IMR-90 (cell line): ENCODE results near the gene RPS15. TPM values are rescaled to one million over a fixed set of nuclear protein-coding genes. Genes with fewer than 3 reads are reported as not detected.
A peak's percentile ranks its signal among the peaks of the same experiment; 100 is the strongest.

Experiments used
- ATAC-seq: fragments of 200-7000 bp; cut with Tn5 transposase; 2 replicates; pipeline ENCODE4 v1.9.1; 2020; ENCODE audit warnings: low read depth, mild to moderate bottlenecking, moderate library complexity
- BruUV-seq: library from RNA; stranded (reverse); fragments of 400-500 nt; replicated peaks from 2 replicates; lab custom pipeline; 2021; lab: Mats Ljungman, UMichigan
- CTCF ChIA-PET: fragments of 300-600 bp; formaldehyde crosslinking; extraction: SDS; loops from one replicate; lab custom pipeline; 2021; ENCODE audit warnings: antibody characterized with exemption; lab: Yijun Ruan, JAX
- POLR2A ChIA-PET: fragments of 300-600 bp; sonication (Branson Sonifier 250); formaldehyde crosslinking; loops from one replicate; lab custom pipeline; 2022; ENCODE audit warnings: antibody characterized with exemption; ENCODE audit not compliant: unreplicated experiment; lab: Charles Lee
- DNase-seq: peaks from one replicate; pipeline ENCODE4 v3.0.0; 2013
- H2AFZ ChIP-seq: replicated peaks from 2 replicates; pipeline ENCODE3; 2013; ENCODE audit warnings: low read length, mild to moderate bottlenecking; ENCODE audit not compliant: poor library complexity
- H2AK5ac ChIP-seq: 2 replicates; pipeline ENCODE4 v1.6.1; 2013; ENCODE audit warnings: low read depth, low read length, inconsistent platforms
- H2AK9ac ChIP-seq: replicated peaks from 2 replicates; pipeline ENCODE3; 2013; ENCODE audit warnings: mild to moderate bottlenecking, low read depth, low read length, moderate library complexity; ENCODE audit not compliant: poor library complexity
- H2BK120ac ChIP-seq: 2 replicates; pipeline ENCODE4 v1.6.1; 2013; ENCODE audit warnings: low read depth, low read length, inconsistent platforms
- H2BK15ac ChIP-seq: 3 replicates; pipeline ENCODE4 v1.6.1; 2013; ENCODE audit warnings: low read depth, low read length, inconsistent platforms
- H2BK20ac ChIP-seq: 2 replicates; pipeline ENCODE4 v1.6.1; 2013; ENCODE audit warnings: low read depth, mild to moderate bottlenecking, inconsistent platforms, low read length, moderate library complexity
- H2BK5ac ChIP-seq: 2 replicates; pipeline ENCODE4 v1.6.1; 2013; ENCODE audit warnings: mild to moderate bottlenecking, low read depth, low read length, inconsistent platforms; ENCODE audit not compliant: poor library complexity, severe bottlenecking
- H3K14ac ChIP-seq: replicated peaks from 2 replicates; pipeline ENCODE4 v1.6.1; 2013; ENCODE audit warnings: low read depth, low read length, inconsistent platforms
- H3K18ac ChIP-seq: 2 replicates; pipeline ENCODE4 v1.6.1; 2013; ENCODE audit warnings: low read depth, low read length, control low read depth
- H3K23ac ChIP-seq: 2 replicates; pipeline ENCODE4 v1.6.1; 2013; ENCODE audit warnings: low read depth, low read length, inconsistent platforms
- H3K27ac ChIP-seq: 2 replicates; pipeline ENCODE4 v1.5.1; 2013; ENCODE audit warnings: mild to moderate bottlenecking, control low read depth, low read length; ENCODE audit not compliant: insufficient read depth
- H3K27me3 ChIP-seq: 2 replicates; pipeline ENCODE4 v1.6.1; 2013; ENCODE audit warnings: low read length; ENCODE audit not compliant: control insufficient read depth, insufficient read depth
- H3K36me3 ChIP-seq: 2 replicates; pipeline ENCODE4 v1.6.1; 2013; ENCODE audit warnings: low read length, mixed read lengths; ENCODE audit not compliant: control insufficient read depth, insufficient read depth
- H3K4ac ChIP-seq: 2 replicates; pipeline ENCODE4 v1.6.1; 2013; ENCODE audit warnings: low read depth, low read length, inconsistent platforms
- H3K4me1 ChIP-seq: 2 replicates; pipeline ENCODE4 v1.6.1; 2013; ENCODE audit warnings: low read length, mixed read lengths; ENCODE audit not compliant: control insufficient read depth, insufficient read depth
- H3K4me2 ChIP-seq: 2 replicates; pipeline ENCODE4 v1.6.1; 2013; ENCODE audit warnings: low read depth, mild to moderate bottlenecking, control low read depth, low read length, moderate library complexity
- H3K4me3 ChIP-seq: 2 replicates; pipeline ENCODE4 v1.5.1; 2013; ENCODE audit warnings: low read depth, mild to moderate bottlenecking, control low read depth, low read length, moderate library complexity; ENCODE audit not compliant: insufficient read depth
- H3K56ac ChIP-seq: 2 replicates; pipeline ENCODE4 v1.6.1; 2013; ENCODE audit warnings: low read length, inconsistent platforms; ENCODE audit not compliant: insufficient read depth; ENCODE audit errors: extremely low read depth
- H3K79me1 ChIP-seq, 2 experiments: 2 replicates each; pipeline ENCODE4 v1.6.1; 2013; ENCODE audit warnings: low read length in 2 of 2, inconsistent platforms in 1 of 2, low read depth in 1 of 2
- H3K9ac ChIP-seq: 2 replicates; pipeline ENCODE4 v1.6.1; 2013; ENCODE audit warnings: low read depth, low read length, control low read depth
- H3K9me1 ChIP-seq: 2 replicates; pipeline ENCODE4 v1.6.1; 2013; ENCODE audit warnings: low read length, inconsistent platforms; ENCODE audit not compliant: insufficient read depth
- H3K9me3 ChIP-seq: 2 replicates; pipeline ENCODE4 v1.6.1; 2013; ENCODE audit warnings: low read length; ENCODE audit not compliant: control insufficient read depth, insufficient read depth
- H4K20me1 ChIP-seq: 2 replicates; pipeline ENCODE4 v1.6.1; 2013; ENCODE audit warnings: low read length, inconsistent platforms; ENCODE audit not compliant: insufficient read depth
- H4K5ac ChIP-seq: 2 replicates; pipeline ENCODE4 v1.6.1; 2013; ENCODE audit warnings: mild to moderate bottlenecking, low read depth, low read length, control low read depth
- H4K8ac ChIP-seq, 2 experiments: 2 replicates each; pipeline ENCODE4 v1.6.1; 2013; ENCODE audit warnings: low read depth in 2 of 2, low read length in 2 of 2, control low read depth in 1 of 2, inconsistent platforms in 1 of 2
- H4K91ac ChIP-seq: 2 replicates; pipeline ENCODE4 v1.6.1; 2013; ENCODE audit warnings: low read depth, low read length, inconsistent platforms; ENCODE audit not compliant: insufficient read depth
- CHD1 ChIP-seq: IDR thresholded peaks from 2 replicates; pipeline ENCODE4 v1.6.1; 2012; ENCODE audit warnings: low read depth, low read length, improper control_type of control experiment
- SMC3 ChIP-seq: fragments of 150-350 bp; IDR thresholded peaks from 2 replicates; pipeline ENCODE4 v1.6.1; 2016; ENCODE audit warnings: low read depth, mild to moderate bottlenecking, antibody characterized with exemption, low read length, moderate library complexity
- WGBS, 2 experiments: methylation state at CpG; one replicate each; pipeline versions ENCODE4 v1.1.5 to v1.1.7; 2013; ENCODE audit warnings: missing lambda C conversion rate in 2 of 2; ENCODE audit not compliant: insufficient read length in 1 of 2; ENCODE audit errors: extremely low coverage in 2 of 2; 5-methylcytosine and 5-hydroxymethylcytosine counted together
- dilution Hi-C: fragments of 300-500 bp; cut with HindIII; formaldehyde crosslinking; loops from one replicate; pipeline ENCODE4 v1.14.3; 2018; ENCODE audit warnings: low sequenced_read_pairs; ENCODE audit not compliant: unreplicated experiment
- in situ Hi-C: fragments of 300-500 bp; cut with MboI; formaldehyde crosslinking; loops from 3 replicates; pipeline ENCODE4 v1.14.3; 2019; ENCODE audit warnings: low sequenced_read_pairs, inconsistent platforms, mixed read lengths
- intact Hi-C: fragments of 100-400 bp; cut with micrococcal nuclease; formaldehyde crosslinking; loops from 2 replicates; pipeline ENCODE4 v1.10.0; 2022
- polyA plus RNA-seq, 3 experiments: library from polyadenylated mRNA; depleted of rRNA; stranded (reverse); fragments of >200 nt; gene quantifications; 2 replicates each; pipeline ENCODE4 v1.2.3, GENCODE V29; 2012; ENCODE audit warnings: low replicate concordance in 1 of 3
- total RNA-seq: library from RNA; depleted of rRNA; stranded (reverse); fragments of >200 nt; gene quantifications from 2 replicates; pipeline ENCODE4 v1.2.3, GENCODE V29; 2012

RPS15 gene
- total and polyA plus RNA-seq, 2 of the 4 experiments (the other 2 are of a cell fraction), result 1,179 to 1,855 TPM

DNA sequence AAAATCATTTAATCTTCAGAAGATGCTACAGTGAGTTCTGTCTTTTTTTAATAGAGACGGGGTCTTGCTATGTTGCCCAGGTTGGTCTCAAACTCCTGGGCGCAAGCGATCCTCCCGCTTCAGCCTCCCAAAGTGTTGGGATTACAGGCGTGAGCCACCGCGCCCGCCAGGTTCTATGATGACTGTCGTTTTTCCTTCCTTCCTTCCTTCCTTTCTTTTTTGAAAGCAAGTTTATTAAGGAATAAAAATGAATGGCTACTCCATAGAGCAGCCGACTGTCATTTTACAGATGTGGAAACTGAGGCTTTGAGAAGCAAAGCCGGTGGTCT, 36.3 kb upstream of the RPS15 start:
- no TSS peak for BruUV-seq
- Histone ChIP-seq H3K36me3 (peaks cover 3% of the 10 kb centered on the region; the same call in 1 of the 2 replicates), H2AK5ac (no peak overlapping the region), H4K91ac (no peak overlapping the region), H3K9ac (peak overlapping the region; percentile 60; the same call in 1 of the 2 replicates), H3K79me1 (peaks cover 0 to 16% of the 10 kb centered on the region in 2 experiments; a peak in 3 of 4 replicates), H2AFZ (peak overlapping the region; percentile 97), H2AK9ac (no peak overlapping the region), H4K20me1 (0 out of 2 replicates have a peak, but pooled peaks cover under 1% of the 10 kb centered on the region), H3K56ac (no peak overlapping the region), H2BK5ac (no peak overlapping the region), H3K4me3 (peak overlapping the region; percentile 71), H3K14ac (no peak overlapping the region), H2BK120ac (no peak overlapping the region), H4K8ac (peak overlapping the region; percentile 37 to 76), H3K27ac (no peak overlapping the region; the same call in 1 of the 2 replicates), H4K5ac (peak overlapping the region; percentile 40), H3K4me1 (peaks cover 8% of the 10 kb centered on the region), H3K4me2 (peak overlapping the region; percentile 75), H3K9me3 (no peaks in the 10 kb centered on the region), H3K4ac (no peak overlapping the region), H3K27me3 (no peaks in the 10 kb centered on the region), H3K23ac (no peak overlapping the region), H3K9me1 (no peaks in the 10 kb centered on the region), H2BK15ac (no peak overlapping the region), H3K18ac (no peak overlapping the region; the same call in 1 of the 2 replicates), H2BK20ac (no peak overlapping the region)
- DNase-seq, result no peak
- intact Hi-C loops, result no loop called here
- ChIA-PET POLR2A (no interaction called here), CTCF (no interaction called here)
- dilution Hi-C loops, result no loop called here
- WGBS, 2 experiments, result 80% methylated on average over 1 of the region's 11 CpGs; no CpG with 5 or more reads in 1 of the 2 experiments
- ATAC-seq, result no peak
- TF ChIP-seq CHD1, result no peak
- no peak for TF ChIP-seq SMC3
- in situ Hi-C loops, result no loop called here
